Right hindlimb (tissue), 1 donor: ENCODE results near the gene MRPL24.

Source experiments
- DNase-seq: peaks from one replicate; pipeline ENCODE4 v3.0.0-alpha.2; 2018

Gene MRPL24

GRCh38 chr1:156743367-156744302 lies 2.7 kb upstream of the MRPL24 start:
- DNase-seq: no peak

GRCh38 chr1:156742801-156743200 lies 1.9 kb upstream of the MRPL24 start:
- DNase-seq: no peak

GRCh38 chr1:156742017-156742416 lies 1.1 kb upstream of the MRPL24 start:
- no peak for DNase-seq

- DNase-seq: no peak
Measured at GRCh38 chr1:156741481-156741983, 644 bp upstream of the MRPL24 start.

GRCh38 chr1:156740237-156740740 lies 599 bp downstream of the MRPL24 start:
- DNase-seq: no peak

GRCh38 chr1:156738916-156739315 lies 2.0 kb downstream of the MRPL24 start:
- no peak for DNase-seq

GRCh38 chr1:156738407-156738806 lies 2.5 kb downstream of the MRPL24 start:
- no peak for DNase-seq

GRCh38 chr1:156733989-156734584 lies 6.8 kb downstream of the MRPL24 start:
- no peak for DNase-seq

GRCh38 chr1:156728599-156729462 lies 12.1 kb downstream of the MRPL24 start, which contains the start of gene ISG20L2:
Gene ISG20L2 (minus strand): TSS chr1:156728766. CDS start chr1:156727652, 1,114 bp downstream.
- DNase-seq: peak; percentile 97

GRCh38 chr1:156727926-156728598 lies 12.8 kb downstream of the MRPL24 start, which contains the start of gene METTL25B:
Gene METTL25B (plus strand): TSS chr1:156728469. CDS start chr1:156729105, 636 bp downstream.
- DNase-seq: peak; percentile 89

GRCh38 chr1:156727492-156727891 lies 13.4 kb downstream of the MRPL24 start:
- no peak for DNase-seq

GRCh38 chr1:156726549-156727226 lies 14.2 kb downstream of the MRPL24 start:
- DNase-seq: peak; percentile 57

GRCh38 chr1:156725683-156726280 lies 15.1 kb downstream of the MRPL24 start:
- DNase-seq: peak; percentile 92

GRCh38 chr1:156721535-156721934 lies 19.4 kb downstream of the MRPL24 start:
- DNase-seq: no peak

GRCh38 chr1:156721131-156721530 lies 19.8 kb downstream of the MRPL24 start:
- DNase-seq: no peak

GRCh38 chr1:156717351-156717750 lies 23.5 kb downstream of the MRPL24 start:
- DNase-seq: no peak

- peak; percentile 19 for DNase-seq
Measured at GRCh38 chr1:156714830-156715229, 26.1 kb downstream of the MRPL24 start.

GRCh38 chr1:156712626-156713025 lies 28.3 kb downstream of the MRPL24 start:
- DNase-seq: no peak

GRCh38 chr1:156711011-156711817 lies 29.7 kb downstream of the MRPL24 start:
- peak; percentile 79 for DNase-seq
